OCI-LY7 (cell line): ENCODE results near the gene MOK.

Source experiments
- EZH2phosphoT487 ChIP-seq: fragments of 200-600 bp; sonication (generic); IDR thresholded peaks from 2 replicates; pipeline ENCODE4 v1.6.1; 2018; ENCODE audit warnings: low read depth, borderline replicate concordance, mild to moderate bottlenecking, mixed run types, antibody characterized with exemption, low read length, moderate library complexity, mixed read lengths
- TF ChIP-seq, protein P1 (sequence below): fragments of 200-600 bp; sonication (generic); conservative IDR thresholded peaks from 2 replicates; pipeline ENCODE4 v1.5.1; 2014; ENCODE audit warnings: mild to moderate bottlenecking, antibody characterized with exemption, low read length, moderate library complexity, mixed read lengths

DNA sequence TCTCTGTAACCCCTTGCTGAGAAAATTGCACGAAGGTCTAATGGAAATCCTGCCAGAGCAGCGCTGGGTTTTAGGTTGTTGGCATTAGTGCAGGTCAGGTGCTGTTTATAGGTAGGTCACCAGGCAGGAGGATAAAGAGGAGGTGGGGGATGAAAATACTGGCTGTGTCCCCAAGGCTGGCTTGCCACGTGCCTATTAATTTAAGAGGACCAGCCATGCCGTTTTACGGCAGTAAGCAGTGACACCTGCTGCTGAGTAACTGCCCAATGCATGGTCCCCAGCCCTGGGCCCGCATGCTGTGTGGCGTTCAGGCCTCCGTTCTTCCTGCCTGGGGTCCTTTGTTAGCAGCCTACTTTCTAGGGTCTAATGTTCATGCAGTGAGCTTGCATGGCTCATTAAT, 98.0 kb downstream of the MOK start:
- TF ChIP-seq EZH2phosphoT487 = no peak
- TF ChIP-seq, protein P1, sequence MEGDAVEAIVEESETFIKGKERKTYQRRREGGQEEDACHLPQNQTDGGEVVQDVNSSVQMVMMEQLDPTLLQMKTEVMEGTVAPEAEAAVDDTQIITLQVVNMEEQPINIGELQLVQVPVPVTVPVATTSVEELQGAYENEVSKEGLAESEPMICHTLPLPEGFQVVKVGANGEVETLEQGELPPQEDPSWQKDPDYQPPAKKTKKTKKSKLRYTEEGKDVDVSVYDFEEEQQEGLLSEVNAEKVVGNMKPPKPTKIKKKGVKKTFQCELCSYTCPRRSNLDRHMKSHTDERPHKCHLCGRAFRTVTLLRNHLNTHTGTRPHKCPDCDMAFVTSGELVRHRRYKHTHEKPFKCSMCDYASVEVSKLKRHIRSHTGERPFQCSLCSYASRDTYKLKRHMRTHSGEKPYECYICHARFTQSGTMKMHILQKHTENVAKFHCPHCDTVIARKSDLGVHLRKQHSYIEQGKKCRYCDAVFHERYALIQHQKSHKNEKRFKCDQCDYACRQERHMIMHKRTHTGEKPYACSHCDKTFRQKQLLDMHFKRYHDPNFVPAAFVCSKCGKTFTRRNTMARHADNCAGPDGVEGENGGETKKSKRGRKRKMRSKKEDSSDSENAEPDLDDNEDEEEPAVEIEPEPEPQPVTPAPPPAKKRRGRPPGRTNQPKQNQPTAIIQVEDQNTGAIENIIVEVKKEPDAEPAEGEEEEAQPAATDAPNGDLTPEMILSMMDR = no peak
